Type B pancreatic cell (in vitro differentiated cells): ENCODE measurements around the gene NEK1. TPM values are rescaled to one million over a fixed set of nuclear protein-coding genes. Genes with fewer than 3 reads are reported as not detected.

Source experiments
- DNase-seq: peaks from one replicate; pipeline ENCODE4 v3.0.0; 2021; ENCODE audit warnings: mixed read lengths; ENCODE audit not compliant: unreplicated experiment; ENCODE audit errors: extremely low spot score
- H3K27ac Mint-ChIP-seq: 2 replicates; pipeline ENCODE4 v1.8.0; 2021; ENCODE audit warnings: mild to moderate bottlenecking, mixed read lengths
- H3K27me3 Mint-ChIP-seq: 2 replicates; pipeline ENCODE4 v1.8.0; 2021; ENCODE audit warnings: mixed read lengths
- H3K36me3 Mint-ChIP-seq: 2 replicates; pipeline ENCODE4 v1.8.0; 2021; ENCODE audit warnings: mixed read lengths
- H3K4me1 Mint-ChIP-seq: one replicate; pipeline ENCODE4 v1.8.0; 2021; ENCODE audit warnings: mixed read lengths; ENCODE audit not compliant: unreplicated experiment
- H3K4me3 Mint-ChIP-seq: 2 replicates; pipeline ENCODE4 v1.8.0; 2021; ENCODE audit warnings: mild to moderate bottlenecking, mixed read lengths
- H3K9me3 Mint-ChIP-seq: 2 replicates; pipeline ENCODE4 v1.8.0; 2021; ENCODE audit warnings: mixed read lengths
- total RNA-seq: library from RNA; stranded (reverse); gene quantifications from 2 replicates; pipeline ENCODE4 v1.2.1, GENCODE V29; 2021; ENCODE audit warnings: low replicate concordance
- TF ChIP-seq, protein P1 (sequence below): fragments of 200-600 bp; sonication (generic); conservative IDR thresholded peaks from 2 replicates; pipeline ENCODE4 v1.5.0; 2021; ENCODE audit warnings: antibody characterized with exemption, mild to moderate bottlenecking

The NEK1 gene
- total RNA-seq, 1 donor from 2014 or later, result 17.7 TPM

DNA sequence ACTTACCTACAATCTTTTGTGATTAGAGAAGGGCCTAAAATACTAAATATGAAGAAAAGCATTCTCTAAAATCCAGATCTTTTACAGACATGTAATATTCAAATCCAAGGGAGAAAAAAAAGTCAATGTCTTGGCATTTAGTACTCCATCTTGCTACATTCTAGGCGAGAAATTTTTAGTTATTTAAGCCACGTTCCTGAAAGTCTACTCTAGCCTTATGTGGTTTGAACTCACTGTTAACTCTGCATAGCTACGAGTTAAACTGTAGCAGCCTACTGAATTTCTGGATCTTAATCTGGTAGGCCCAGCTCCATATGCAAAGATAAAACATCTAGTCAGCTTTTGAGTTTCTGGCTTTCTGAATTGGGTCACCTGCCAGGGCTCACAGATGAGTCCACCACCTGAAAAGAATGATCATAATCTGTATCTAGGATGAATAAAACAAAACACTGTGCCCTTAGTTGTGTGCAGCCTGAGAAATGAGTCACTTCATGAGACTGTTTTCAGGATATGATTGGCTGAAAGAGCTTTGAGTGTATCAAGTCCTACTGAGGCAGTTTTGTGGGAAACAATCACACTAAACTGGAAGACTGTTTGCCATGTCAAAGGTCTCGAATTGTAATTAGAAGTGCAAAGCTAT lies 3.2 kb upstream of the NEK1 start:
- DNase-seq, result no peak
- no peaks in the 10 kb centered on the region for H3K9me3 Mint-ChIP-seq
- H3K27ac Mint-ChIP-seq, result no peak overlapping the region
- H3K36me3 Mint-ChIP-seq, result no peaks in the 10 kb centered on the region
- H3K27me3 Mint-ChIP-seq, result no peaks in the 10 kb centered on the region
- no peak overlapping the region for H3K4me3 Mint-ChIP-seq
- TF ChIP-seq, protein P1, sequence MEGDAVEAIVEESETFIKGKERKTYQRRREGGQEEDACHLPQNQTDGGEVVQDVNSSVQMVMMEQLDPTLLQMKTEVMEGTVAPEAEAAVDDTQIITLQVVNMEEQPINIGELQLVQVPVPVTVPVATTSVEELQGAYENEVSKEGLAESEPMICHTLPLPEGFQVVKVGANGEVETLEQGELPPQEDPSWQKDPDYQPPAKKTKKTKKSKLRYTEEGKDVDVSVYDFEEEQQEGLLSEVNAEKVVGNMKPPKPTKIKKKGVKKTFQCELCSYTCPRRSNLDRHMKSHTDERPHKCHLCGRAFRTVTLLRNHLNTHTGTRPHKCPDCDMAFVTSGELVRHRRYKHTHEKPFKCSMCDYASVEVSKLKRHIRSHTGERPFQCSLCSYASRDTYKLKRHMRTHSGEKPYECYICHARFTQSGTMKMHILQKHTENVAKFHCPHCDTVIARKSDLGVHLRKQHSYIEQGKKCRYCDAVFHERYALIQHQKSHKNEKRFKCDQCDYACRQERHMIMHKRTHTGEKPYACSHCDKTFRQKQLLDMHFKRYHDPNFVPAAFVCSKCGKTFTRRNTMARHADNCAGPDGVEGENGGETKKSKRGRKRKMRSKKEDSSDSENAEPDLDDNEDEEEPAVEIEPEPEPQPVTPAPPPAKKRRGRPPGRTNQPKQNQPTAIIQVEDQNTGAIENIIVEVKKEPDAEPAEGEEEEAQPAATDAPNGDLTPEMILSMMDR, result no peak
- peaks cover 13% of the 10 kb centered on the region for H3K4me1 Mint-ChIP-seq

DNA sequence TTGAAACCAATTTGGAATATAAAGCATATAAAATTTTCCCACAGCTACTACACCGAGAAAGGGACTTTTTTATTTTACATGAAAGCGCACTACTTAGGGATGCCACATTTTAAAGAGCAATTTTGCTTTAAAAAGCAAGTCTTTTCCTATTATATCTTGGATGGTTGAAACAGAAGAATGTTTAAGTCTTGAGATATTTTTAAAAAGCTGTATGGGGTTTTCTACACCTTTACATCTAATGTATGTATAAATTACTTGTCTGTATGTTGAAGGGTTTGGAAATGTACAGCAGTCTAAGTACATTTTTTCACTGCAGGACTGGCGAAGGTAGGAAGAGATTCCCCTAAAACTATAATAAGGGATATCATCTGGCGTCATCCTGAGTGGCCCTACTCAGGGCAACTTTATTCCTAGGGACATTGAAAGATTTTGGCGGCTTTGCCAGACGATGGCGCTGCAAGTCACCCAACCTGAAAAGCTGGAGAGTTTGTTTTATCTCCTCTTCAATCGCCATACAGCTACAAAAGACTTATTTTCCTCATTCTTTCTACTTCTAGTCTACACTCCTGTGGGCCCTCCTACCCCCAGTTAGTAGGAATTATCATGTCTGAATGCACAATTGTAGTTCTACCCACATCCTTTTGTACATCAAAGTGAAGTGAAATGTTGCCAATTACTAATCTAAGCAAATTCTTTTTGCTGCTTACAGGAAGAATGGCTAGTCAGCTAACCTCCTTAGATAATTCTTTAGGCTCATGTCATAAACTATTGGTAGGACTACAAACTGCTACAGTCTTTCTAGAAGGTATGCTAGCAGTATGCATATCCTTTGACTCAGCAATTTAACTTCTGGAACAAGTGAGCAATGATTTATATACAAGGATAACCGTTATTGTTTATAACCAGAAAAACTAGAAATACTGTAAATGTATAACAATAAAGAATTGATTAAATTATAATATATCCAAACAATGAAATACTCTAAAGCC lies 782 bp upstream of the NEK1 start:
- DNase-seq, result peak; percentile 75
- H3K27ac Mint-ChIP-seq, result peak overlapping the region; percentile 100
- H3K4me3 Mint-ChIP-seq, result peak overlapping the region; percentile 95
- H3K36me3 Mint-ChIP-seq, result no peaks in the 10 kb centered on the region
- no peaks in the 10 kb centered on the region for H3K27me3 Mint-ChIP-seq
- TF ChIP-seq, protein P1, result peak; percentile 80
- peaks cover 13% of the 10 kb centered on the region for H3K4me1 Mint-ChIP-seq
- no peaks in the 10 kb centered on the region for H3K9me3 Mint-ChIP-seq

DNA sequence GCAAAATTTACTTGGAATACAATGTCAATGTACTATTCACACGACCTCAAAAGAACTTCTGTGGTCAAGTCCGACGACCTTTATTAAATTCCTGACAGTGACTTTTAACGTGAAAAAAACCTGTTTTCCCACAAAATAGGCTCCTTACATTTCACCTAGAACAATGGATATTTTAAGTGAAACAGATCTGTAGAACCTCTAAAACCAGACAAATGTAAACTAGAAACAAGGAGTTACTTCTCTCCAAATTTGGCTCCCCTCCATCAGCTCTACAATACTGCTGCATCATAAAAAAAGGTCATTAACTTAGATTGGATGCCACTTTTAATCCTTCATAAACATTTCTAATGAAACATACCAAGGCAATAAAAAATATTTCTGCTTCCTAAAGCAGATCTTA lies 1.2 kb downstream of the NEK1 start:
- TF ChIP-seq, protein P1, result no peak
- H3K36me3 Mint-ChIP-seq, result no peaks in the 10 kb centered on the region
- H3K27me3 Mint-ChIP-seq, result no peaks in the 10 kb centered on the region
- H3K27ac Mint-ChIP-seq, result peak overlapping the region; percentile 100
- H3K4me1 Mint-ChIP-seq, result peaks cover 13% of the 10 kb centered on the region
- H3K9me3 Mint-ChIP-seq, result no peaks in the 10 kb centered on the region
- H3K4me3 Mint-ChIP-seq, result peak overlapping the region; percentile 95
- DNase-seq, result no peak

DNA sequence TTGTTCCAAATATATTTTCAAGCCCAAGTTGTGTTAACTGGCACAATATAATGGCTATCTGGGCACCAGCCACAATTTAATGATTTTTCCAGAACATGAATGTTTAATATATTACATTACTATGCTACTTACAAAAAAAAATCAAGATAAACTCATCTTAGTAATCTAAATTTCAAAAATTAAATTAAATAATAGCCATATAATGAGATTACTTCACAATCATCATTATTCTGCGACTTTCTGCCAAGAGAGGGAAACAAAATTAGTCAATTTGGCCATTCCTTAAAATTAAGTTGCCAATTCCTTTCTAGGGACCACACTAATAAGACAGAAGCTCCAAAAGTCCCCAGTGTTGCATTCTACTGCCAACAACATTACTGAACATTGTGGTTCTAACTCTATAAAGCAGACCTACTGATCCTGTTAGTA lies 7.5 kb downstream of the NEK1 start:
- Mint-ChIP-seq H3K9me3 (no peaks in the 10 kb centered on the region), H3K36me3 (peaks cover 4% of the 10 kb centered on the region), H3K4me1 (no peaks in the 10 kb centered on the region), H3K27me3 (no peaks in the 10 kb centered on the region), H3K27ac (no peak overlapping the region), H3K4me3 (no peak overlapping the region)
- TF ChIP-seq, protein P1, result no peak
- no peak for DNase-seq

DNA sequence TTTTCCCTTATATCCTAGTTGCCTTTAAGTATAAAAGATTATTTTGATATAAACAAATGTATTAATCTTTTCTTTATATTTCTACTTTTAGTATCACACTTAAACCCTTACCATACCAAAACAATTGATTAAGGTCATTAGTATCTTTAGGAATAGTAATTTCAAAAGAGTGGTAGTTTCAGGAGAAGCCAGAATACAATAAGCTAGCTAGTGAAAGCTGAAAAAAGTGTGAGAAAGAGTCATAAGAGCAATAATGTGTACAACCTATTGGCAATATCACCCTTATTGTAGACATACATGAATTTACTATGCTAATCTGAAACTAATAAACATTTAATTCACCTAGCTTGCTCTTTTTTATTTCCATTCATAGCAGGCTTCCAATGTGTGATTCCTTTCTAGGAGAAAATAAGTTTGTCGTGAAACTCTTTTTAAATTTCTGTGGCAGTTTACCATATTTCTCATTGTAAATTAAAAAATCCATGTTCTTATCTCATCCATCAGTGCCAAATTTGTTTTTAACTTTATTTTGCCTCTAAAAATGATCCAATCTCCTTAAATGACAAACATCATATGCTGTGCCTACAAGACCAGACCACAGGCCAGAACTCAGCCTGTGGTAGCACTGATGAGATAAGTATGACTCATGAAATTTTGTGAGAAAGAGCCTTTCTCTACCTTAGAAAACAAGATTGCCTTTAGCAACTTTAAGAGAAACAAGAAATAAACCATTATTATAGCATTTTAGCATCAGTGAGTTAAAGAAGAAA lies 8.1 kb downstream of the NEK1 start:
- DNase-seq, result no peak
- Mint-ChIP-seq H3K27ac (no peak overlapping the region), H3K27me3 (no peaks in the 10 kb centered on the region), H3K9me3 (no peaks in the 10 kb centered on the region), H3K4me1 (no peaks in the 10 kb centered on the region), H3K4me3 (no peak overlapping the region), H3K36me3 (peaks cover 4% of the 10 kb centered on the region)
- TF ChIP-seq, protein P1, result no peak
